ENCODE data around the gene PRELP. TPM values are rescaled to one million over a fixed set of nuclear protein-coding genes. Genes with fewer than 3 reads are reported as not detected.

Gene PRELP
- total and polyA plus RNA-seq, 9 of the 15 experiments (the other 6 are each of a cell fraction or from before 2014, with no cell fraction given), result 0.04 TPM; not detected in 8

DNA sequence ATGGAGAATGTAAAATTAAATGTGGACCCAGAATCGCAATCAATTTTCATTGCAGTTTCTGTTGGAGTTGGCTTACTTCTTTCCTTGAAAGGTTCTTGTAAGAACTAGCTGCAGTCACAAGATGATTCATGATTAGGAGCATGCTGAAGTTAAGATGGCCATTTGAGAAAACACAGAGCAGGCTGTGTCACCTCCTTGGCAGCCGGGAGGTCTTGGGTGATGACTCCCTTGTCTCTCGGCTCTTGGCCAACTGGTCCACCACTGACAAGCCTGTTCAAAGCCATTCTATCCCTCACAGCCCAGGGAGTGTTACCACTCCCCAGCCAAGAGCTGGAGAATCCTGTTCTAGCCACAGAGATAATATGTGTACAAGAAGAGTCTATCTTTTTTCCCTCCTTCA lies 58.9 kb downstream of the PRELP start:
- intact Hi-C loops (cut with micrococcal nuclease), result no loop called here
- 0% methylated on average over 3 of the region's 3 CpGs for WGBS (ENCODE audit: insufficient coverage, low coverage, missing lambda C conversion rate)

More for the DNA sequence above, 58.9 kb downstream of the PRELP start:
- no peaks in the 10 kb centered on the region for H3K79me2 ChIP-seq (ENCODE audit: control insufficient read depth, insufficient read depth, low read length)
- CTCF ChIA-PET (ENCODE audit: low intra/inter-chr PET ratio), result no interaction called here
- FAIRE-seq, result no peak
- ATAC-seq, result no peak
- no peak overlapping the region for H3K4me3 ChIP-seq
- POLR2A ChIA-PET, result interaction anchor here (0.9 kb wide), 1 partner anchor 14 kb away, joined by 6 read pairs; no protein-coding TSS in a partner anchor
- no peaks in the 10 kb centered on the region for H3K36me3 ChIP-seq (ENCODE audit: control insufficient read depth, insufficient read depth, low read length)
- no peak overlapping the region for H3K9ac ChIP-seq (ENCODE audit: insufficient read depth in 1 of 2, low read depth in 2 of 2, low read length in 2 of 2)
- H2AFZ ChIP-seq (ENCODE audit: low read depth, low read length), result no peak overlapping the region
- H3K27me3 ChIP-seq (ENCODE audit: control insufficient read depth in 2 of 2, insufficient read depth in 2 of 2, low read length in 2 of 2), result peaks cover 27 to 54% of the 10 kb centered on the region in 2 experiments
- no peak overlapping the region for H3K27ac ChIP-seq (ENCODE audit: extremely low read depth, low read depth, low read length)
- BruUV-seq (replicated peaks), result no TSS peak
- no peaks in the 10 kb centered on the region for H3K9me3 ChIP-seq (replicated peaks; ENCODE audit: control insufficient read depth, insufficient read depth, low read depth, low read length)
- H4K20me1 ChIP-seq (replicated peaks; ENCODE audit: control insufficient read depth, insufficient read depth, low read length), result no peaks in the 10 kb centered on the region
- in situ Hi-C loops (cut with MboI), result no loop called here
- DNase-seq (ENCODE audit: extremely low read depth in 1 of 4, low spot score in 3 of 4), result no peak
- H3K9me1 ChIP-seq (ENCODE audit: control insufficient read depth, insufficient read depth, low read length), result no peaks in the 10 kb centered on the region
- no peak overlapping the region for H3K4me2 ChIP-seq (ENCODE audit: insufficient read depth, low read length)
- H3K4me1 ChIP-seq (replicated peaks in 1 of 2; ENCODE audit: control insufficient read depth in 2 of 2, insufficient read depth in 2 of 2, low read length in 2 of 2), result no peaks in the 10 kb centered on the region
- TF ChIP-seq ZNF212 (CRISPR knock-in tag; IDR thresholded peaks at IDR 0.05), result no peak
- TF ChIP-seq, protein P1, sequence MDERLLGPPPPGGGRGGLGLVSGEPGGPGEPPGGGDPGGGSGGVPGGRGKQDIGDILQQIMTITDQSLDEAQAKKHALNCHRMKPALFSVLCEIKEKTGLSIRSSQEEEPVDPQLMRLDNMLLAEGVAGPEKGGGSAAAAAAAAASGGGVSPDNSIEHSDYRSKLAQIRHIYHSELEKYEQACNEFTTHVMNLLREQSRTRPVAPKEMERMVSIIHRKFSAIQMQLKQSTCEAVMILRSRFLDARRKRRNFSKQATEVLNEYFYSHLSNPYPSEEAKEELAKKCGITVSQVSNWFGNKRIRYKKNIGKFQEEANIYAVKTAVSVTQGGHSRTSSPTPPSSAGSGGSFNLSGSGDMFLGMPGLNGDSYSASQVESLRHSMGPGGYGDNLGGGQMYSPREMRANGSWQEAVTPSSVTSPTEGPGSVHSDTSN (CRISPR knock-in tag; IDR thresholded peaks at IDR 0.05; ENCODE audit: low read depth), result no peak
- TF ChIP-seq, protein P1 (tag; conservative IDR thresholded peaks at IDR 0.05; ENCODE audit: low read depth), result peak; percentile 31; the same call in 1 of the 2 replicates
